GM18499 (cell line): ENCODE data around the gene MACROD1.

ENCODE experiments used
- ATAC-seq: cut with Tn5 transposase; IDR thresholded peaks from one replicate; pipeline ENCODE4 v1.9.1; 2021; ENCODE audit warnings: moderate number of reproducible peaks; ENCODE audit not compliant: insufficient read depth, unreplicated experiment

MACROD1 gene

GRCh38 chr11:64096835-64097234 lies 69.1 kb downstream of the MACROD1 start:
- ATAC-seq, result no peak

- no peak for ATAC-seq
These were observed 70.0 kb downstream of the MACROD1 start for GRCh38 chr11:64095949-64096348.

- no peak for ATAC-seq
These were observed 70.6 kb downstream of the MACROD1 start for GRCh38 chr11:64095273-64095817.

GRCh38 chr11:64094463-64095260 lies 71.3 kb downstream of the MACROD1 start:
- no peak for ATAC-seq

GRCh38 chr11:64093233-64094039 lies 72.5 kb downstream of the MACROD1 start:
- ATAC-seq, result no peak

- no peak for ATAC-seq
These were observed 73.2 kb downstream of the MACROD1 start for GRCh38 chr11:64092761-64093136.

- no peak for ATAC-seq
These were observed 73.7 kb downstream of the MACROD1 start for GRCh38 chr11:64092111-64092760.

GRCh38 chr11:64090806-64091516 lies 75.0 kb downstream of the MACROD1 start:
- no peak for ATAC-seq

- ATAC-seq, result no peak
These were observed 75.8 kb downstream of the MACROD1 start for GRCh38 chr11:64089915-64090805.

GRCh38 chr11:64089493-64089892 lies 76.4 kb downstream of the MACROD1 start:
- no peak for ATAC-seq

- ATAC-seq, result no peak
These were observed 76.9 kb downstream of the MACROD1 start for GRCh38 chr11:64089027-64089360.

GRCh38 chr11:64088162-64089026 lies 77.5 kb downstream of the MACROD1 start:
- no peak for ATAC-seq

- no peak for ATAC-seq
These were observed 79.4 kb downstream of the MACROD1 start for GRCh38 chr11:64086258-64087123.

- no peak for ATAC-seq
These were observed 80.0 kb downstream of the MACROD1 start for GRCh38 chr11:64085906-64086257.

- no peak for ATAC-seq
These were observed 80.8 kb downstream of the MACROD1 start for GRCh38 chr11:64084951-64085710.

GRCh38 chr11:64084146-64084950 lies 81.6 kb downstream of the MACROD1 start:
- no peak for ATAC-seq
